Measurements from ENCODE around the gene CHST7. TPM values are rescaled to one million over a fixed set of nuclear protein-coding genes. Genes with fewer than 3 reads are reported as not detected.

CHST7 gene
- total RNA-seq, 1 experiment from 2014 or later = 17.1 TPM

DNA sequence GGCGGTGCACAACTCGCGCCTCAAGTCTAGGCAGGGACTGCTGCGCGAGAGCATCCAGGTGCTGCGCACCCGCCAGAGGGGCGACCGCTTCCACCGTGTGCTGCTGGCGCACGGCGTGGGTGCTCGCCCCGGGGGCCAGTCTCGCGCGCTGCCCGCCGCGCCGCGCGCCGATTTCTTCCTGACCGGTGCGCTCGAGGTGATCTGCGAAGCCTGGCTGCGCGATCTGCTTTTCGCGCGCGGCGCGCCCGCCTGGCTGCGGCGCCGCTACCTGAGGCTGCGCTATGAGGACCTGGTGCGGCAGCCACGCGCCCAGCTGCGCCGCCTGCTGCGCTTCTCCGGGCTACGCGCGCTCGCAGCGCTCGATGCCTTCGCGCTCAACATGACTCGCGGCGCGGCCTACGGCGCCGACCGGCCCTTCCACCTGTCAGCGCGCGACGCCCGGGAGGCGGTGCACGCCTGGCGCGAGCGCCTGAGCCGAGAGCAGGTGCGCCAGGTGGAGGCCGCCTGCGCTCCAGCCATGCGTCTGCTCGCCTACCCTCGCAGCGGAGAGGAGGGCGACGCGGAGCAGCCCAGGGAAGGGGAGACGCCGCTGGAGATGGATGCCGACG, 1.3 kb downstream of the CHST7 start:
- H3K27me3 Mint-ChIP-seq (ENCODE audit: low read depth) = peaks cover 6% of the 10 kb centered on the region
- Histone ChIP-seq H4K8ac (replicated peaks; ENCODE audit: insufficient read length, low read depth, low read length) (no peak overlapping the region), H2BK5ac (ENCODE audit: insufficient read length, low read length) (no peak overlapping the region), H4K91ac (ENCODE audit: insufficient read length, low read depth, low read length) (no peak overlapping the region), H3K18ac (ENCODE audit: insufficient read length, low read depth, low read length) (peak overlapping the region; percentile 7), H2BK15ac (ENCODE audit: low read depth, low read length) (no peak overlapping the region), H3K4ac (ENCODE audit: low read depth, low read length) (no peak overlapping the region), H4K20me1 (ENCODE audit: control insufficient read depth, insufficient read depth, insufficient read length) (no peaks in the 10 kb centered on the region), H2BK12ac (ENCODE audit: insufficient read length, low read depth, low read length) (no peak overlapping the region), H3K23ac (ENCODE audit: insufficient read length, low read depth, low read length) (no peak overlapping the region), H3K23me2 (ENCODE audit: insufficient read length, low read depth, low read length, poor library complexity, severe bottlenecking) (peaks cover 5% of the 10 kb centered on the region), H3K14ac (ENCODE audit: insufficient read depth, low read length) (no peak overlapping the region), H3K4me2 (ENCODE audit: insufficient read depth, insufficient read length, low read length) (peak overlapping the region; percentile 71), H3K27ac (ENCODE audit: insufficient read length, low read depth, low read length) (no peak overlapping the region), H3T11ph (ENCODE audit: low read length) (no peak overlapping the region), H3K4me1 (ENCODE audit: insufficient read depth, low read length) (no peaks in the 10 kb centered on the region; the same call in 1 of the 2 replicates), H3K79me1 (ENCODE audit: insufficient read depth, low read depth, low read length, poor library complexity, severe bottlenecking) (no peaks in the 10 kb centered on the region), H3K56ac (ENCODE audit: insufficient read length, low read depth, low read length) (no peak overlapping the region), H2BK120ac (ENCODE audit: low read depth, low read length, poor library complexity, severe bottlenecking) (no peak overlapping the region), H3K27me3 (ENCODE audit: insufficient read depth, low read length) (no peaks in the 10 kb centered on the region; the same call in 1 of the 2 replicates), H4K5ac (ENCODE audit: insufficient read length, low read depth, low read length) (no peak overlapping the region), H2AK5ac (ENCODE audit: insufficient read length, low read length) (no peak overlapping the region), H2BK20ac (ENCODE audit: low read depth, low read length, poor library complexity, severe bottlenecking) (no peak overlapping the region), H3K79me2 (ENCODE audit: insufficient read depth, low read length) (peaks cover 16% of the 10 kb centered on the region; the same call in 1 of the 2 replicates), H2AFZ (ENCODE audit: low read length) (no peak overlapping the region), H3K9ac (ENCODE audit: extremely low read depth, insufficient read length, low read length) (peak overlapping the region; percentile 6), H3K9me3 (ENCODE audit: control insufficient read depth, low read depth, low read length) (peaks cover 5% of the 10 kb centered on the region)
- peaks cover 65 to 72% of the 10 kb centered on the region in 2 experiments for H3K9me3 Mint-ChIP-seq
- peak; percentile 41 for DNase-seq
- WGBS (ENCODE audit: extremely low coverage, insufficient read length, low lambda C conversion rate) = no CpG with 5 or more reads among the region's 90 CpGs
- no peak overlapping the region for H3K27ac Mint-ChIP-seq
- peaks cover 16 to 42% (median 22%) of the 10 kb centered on the region in 3 experiments; a peak in 6 of 7 replicates for H3K36me3 Mint-ChIP-seq (ENCODE audit: insufficient read depth in 1 of 3, low read depth in 3 of 3)
- TF ChIP-seq, protein P1, sequence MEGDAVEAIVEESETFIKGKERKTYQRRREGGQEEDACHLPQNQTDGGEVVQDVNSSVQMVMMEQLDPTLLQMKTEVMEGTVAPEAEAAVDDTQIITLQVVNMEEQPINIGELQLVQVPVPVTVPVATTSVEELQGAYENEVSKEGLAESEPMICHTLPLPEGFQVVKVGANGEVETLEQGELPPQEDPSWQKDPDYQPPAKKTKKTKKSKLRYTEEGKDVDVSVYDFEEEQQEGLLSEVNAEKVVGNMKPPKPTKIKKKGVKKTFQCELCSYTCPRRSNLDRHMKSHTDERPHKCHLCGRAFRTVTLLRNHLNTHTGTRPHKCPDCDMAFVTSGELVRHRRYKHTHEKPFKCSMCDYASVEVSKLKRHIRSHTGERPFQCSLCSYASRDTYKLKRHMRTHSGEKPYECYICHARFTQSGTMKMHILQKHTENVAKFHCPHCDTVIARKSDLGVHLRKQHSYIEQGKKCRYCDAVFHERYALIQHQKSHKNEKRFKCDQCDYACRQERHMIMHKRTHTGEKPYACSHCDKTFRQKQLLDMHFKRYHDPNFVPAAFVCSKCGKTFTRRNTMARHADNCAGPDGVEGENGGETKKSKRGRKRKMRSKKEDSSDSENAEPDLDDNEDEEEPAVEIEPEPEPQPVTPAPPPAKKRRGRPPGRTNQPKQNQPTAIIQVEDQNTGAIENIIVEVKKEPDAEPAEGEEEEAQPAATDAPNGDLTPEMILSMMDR (conservative IDR thresholded peaks at IDR 0.05) = no peak
- peak overlapping the region; percentile 75 to 93 for H3K4me3 Mint-ChIP-seq
- H3K4me1 Mint-ChIP-seq = peaks cover 12 to 21% of the 10 kb centered on the region in 2 experiments

Measured in H9 (cell line).